Limb (tissue), 2 donors: ENCODE data around the gene AGMO.

Experiments
- DNase-seq, 2 donors: peaks; one replicate each; pipeline ENCODE4 v3.0.0-alpha.2; 2016; ENCODE audit errors: extremely low spot score in 2 of 2

Gene AGMO

DNA sequence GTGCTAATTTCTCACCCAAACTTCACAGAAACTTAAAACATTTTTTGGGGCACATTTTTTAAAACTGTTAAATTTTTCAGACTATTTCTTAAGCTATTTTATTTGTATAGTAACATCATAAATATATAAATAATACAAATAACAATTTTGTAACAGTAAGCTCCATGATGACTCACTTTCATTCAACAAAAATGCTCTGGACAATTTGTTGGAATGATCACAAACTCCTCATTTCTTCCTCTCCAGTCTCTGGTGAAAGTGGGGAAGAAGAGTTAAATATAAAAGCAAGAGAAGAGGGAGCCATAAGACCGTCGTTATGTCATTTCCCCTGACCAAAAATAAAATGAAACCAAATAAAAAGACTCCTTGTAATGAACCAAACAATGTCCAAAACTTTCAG is 162.4 kb downstream of the AGMO start:
- no peak for DNase-seq

DNA sequence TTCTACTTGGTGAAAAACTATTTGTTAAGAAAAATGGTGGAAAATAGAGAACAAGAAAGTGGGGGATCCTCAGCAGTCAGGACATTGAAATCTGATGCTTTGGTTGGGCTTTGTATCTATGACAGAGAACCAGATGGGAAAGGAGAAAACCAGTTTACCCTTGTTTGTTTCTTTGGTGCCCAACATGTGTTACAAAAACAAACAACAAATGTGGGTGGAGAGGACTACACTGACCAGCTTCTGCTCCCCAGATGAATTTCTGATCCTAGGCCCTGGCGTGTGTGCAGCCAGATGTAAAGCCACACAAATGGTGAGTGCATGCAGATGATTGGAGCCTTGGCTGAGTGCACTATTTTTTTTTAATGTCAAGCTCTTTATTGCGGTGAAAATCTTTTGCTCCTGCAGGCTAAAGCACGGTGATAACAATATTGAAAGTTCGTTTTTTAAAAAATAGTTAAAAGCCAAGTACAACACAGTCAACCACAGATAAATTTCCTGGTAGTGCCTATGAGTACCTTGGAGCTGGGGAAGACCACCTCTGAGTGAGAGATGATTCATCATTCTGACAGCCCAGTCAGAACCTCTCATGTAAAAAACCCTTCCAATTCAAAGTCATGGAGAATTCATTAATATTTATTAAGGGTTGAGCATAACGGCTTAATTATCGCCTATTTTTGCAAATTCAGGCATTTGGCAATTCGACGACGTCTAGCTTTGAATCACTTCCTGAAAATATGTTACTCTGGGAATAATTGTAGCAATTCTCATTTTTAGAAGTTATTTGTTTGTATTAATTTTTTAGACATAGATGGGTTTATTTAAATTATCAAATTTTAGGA is 163.7 kb downstream of the AGMO start:
- DNase-seq: no peak

DNA sequence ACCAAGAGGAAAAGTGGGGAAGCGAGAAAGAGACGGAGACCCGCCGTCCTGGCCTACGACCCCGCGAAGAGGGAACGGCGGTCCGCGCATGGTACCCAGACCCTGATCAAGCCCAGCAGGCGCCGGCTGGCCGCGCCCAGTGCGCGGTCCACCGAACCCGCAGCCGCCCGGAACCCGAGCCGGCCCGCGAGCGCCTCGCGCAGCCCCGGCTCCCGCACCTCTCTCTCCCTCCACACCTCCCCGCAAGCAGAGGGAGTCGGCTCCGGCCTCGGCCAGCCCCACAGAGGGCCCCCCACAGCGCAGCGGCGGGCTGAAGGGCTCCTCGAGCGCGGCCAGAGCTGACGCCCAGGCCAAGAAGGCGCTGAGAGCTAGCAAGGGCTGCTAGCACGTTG is 164.7 kb downstream of the AGMO start:
- DNase-seq: no peak

DNA sequence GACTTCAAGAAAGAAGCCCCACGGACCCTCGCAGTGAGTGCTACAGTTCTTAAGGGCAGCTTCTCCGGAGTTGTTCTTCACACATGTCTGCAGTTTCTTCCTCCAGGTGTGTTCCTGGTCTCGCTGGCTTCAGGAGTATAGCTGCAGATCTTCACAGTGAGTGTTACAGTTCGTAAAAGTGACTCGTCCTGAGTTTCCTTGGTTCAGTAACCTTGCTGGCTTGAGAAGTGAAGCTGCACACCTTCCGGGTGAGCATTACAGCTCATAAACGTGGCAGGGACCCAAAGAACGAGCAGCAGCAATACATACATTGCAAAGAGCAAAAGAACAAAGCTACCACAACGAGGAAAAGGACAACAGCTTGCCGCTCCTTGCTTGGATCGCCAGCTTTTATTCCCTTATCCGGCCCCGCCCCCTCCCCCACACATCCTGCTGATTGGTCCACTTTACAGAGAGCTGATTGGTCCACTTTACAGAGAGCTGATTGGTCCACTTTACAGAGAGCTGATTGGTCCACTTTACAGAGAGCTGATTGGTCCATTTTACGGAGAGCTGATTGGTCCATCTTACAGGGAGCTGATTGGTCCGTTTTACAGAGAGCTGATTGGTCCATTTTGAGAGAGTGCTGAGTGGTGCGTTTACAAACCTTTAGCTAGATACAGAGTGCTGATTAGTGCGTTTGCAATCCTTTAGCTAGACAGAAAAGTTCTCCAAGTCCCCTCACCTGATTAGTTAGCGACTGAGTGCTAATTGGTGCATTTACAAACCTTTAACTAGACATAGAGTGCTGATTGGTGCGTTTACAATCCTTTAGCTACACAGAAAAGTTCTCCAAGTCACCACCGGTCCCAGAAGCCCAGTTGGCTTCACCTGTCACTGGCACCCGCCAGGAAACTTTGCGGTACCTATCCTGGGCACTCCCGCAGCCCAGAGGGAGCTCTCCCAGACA is 165.3 kb downstream of the AGMO start:
- DNase-seq: no peak

DNA sequence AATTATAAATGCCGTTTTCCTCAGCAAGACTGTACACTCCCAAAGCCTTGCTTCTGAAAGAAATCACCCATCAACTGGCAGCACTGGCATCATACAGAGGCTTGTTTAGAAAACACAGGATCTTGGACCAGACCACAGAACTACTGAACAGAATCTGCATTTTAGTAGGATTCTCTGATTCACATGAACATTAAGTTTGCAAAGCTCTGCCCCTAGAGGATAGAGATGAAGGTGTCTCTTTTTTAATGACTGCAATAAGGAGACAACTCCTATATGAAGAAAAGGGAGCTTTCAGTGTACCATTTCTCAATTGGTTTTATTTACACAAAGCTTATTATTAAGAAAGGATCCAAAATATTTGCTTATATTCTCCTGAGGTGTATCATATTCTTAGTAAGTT is 172.7 kb downstream of the AGMO start:
- no peak for DNase-seq

DNA sequence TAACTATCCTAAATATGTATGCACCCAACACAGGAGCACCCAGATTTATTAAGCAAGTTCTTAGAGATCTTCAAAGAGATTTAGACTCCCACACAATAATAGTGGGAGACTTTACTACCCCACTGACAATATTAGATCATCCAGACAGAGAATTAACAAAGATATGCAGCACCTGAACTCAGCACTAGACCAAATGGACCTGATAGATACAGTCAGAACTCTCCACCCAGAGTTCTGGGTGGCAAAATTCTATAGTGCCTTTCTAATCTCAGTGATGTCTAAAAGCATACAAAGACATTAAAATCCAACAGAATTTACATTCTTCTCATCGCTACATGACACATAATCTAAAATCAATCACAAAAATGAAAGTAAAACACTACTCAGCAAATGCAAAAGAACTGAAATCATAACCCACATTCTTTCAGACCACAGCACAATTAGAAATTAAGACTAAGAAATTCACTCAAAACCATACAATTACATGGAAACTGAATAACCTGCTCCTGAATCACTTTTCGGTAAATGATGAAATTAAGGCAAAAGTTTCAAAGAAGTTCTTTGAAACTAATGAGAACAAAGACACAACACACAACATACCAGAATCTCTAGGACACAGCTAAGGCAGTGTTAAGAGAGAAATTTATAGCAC is 183.2 kb downstream of the AGMO start:
- DNase-seq: no peak

DNA sequence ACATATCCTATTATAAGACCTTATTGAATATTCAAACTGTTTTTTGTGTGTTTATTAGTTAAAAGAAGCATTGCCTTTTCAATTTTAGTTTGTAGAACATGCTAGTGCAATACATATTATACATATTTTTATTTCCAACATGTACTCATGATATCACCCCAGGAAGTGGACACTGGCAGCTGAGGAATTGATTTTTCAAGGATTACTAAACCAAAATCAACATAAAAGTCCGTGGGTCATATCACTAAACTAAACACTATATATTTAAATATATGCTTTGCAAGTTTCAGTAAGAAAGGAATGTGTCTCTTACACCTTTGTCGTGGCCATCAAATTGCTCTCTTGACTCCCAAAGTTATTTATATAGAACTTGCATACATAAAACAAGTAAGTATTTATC is 185.2 kb downstream of the AGMO start:
- no peak for DNase-seq

DNA sequence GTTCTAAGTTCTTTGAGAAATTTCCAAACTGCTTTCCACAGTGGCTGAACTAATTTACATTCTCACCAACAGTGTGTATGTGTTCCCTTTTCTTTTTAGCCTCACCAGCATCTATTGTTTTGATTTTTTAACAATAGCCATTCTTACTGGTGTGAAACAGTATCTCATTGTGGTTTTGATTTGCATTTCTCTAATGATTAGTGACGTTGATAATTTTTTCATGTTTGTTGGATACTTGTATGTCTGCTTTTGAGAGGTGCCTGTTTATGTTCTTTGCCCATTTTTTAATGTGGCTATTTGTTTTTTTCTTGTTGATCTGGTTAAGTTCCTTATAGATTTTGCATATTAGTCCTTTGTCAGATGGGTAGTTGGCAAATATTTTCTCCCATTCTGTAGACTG is 191.4 kb downstream of the AGMO start:
- no peak for DNase-seq

DNA sequence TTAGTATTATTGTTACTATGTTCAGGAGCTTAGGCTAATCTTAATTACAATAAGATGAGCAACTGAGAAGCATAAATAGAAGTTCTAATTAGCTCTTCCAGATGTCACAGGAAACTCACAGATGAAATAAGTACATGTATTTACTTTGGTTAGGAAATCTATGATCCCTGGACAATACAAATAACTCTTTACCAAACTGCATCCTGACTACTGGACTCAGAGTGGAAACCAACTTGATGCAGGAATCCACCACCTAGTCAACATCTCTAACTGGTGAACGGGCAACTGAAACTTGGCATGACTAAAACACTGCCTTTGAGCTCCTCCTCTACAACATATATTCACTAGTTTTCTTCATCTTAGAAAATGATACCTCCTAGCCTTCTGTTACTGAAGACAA is 193.2 kb downstream of the AGMO start:
- no peak for DNase-seq

DNA sequence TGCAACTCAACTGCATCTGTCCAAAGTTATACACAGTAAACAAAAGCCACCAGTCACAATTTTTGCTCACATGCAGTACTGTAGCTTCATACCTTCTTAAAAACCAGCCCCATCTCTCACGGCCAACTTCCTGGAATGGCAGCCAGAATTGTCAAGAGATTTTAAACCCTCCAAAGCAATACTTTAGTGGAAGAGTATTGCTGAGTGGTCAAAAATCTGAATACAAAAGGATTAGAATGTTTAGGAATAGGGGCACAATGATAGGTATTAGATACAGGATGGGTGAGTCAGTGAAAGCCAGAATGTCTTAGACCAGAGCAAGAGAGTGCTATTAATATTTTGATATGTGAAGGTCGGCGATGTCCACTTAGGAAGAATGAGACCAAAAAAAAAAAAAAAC is 193.9 kb downstream of the AGMO start:
- DNase-seq: no peak

DNA sequence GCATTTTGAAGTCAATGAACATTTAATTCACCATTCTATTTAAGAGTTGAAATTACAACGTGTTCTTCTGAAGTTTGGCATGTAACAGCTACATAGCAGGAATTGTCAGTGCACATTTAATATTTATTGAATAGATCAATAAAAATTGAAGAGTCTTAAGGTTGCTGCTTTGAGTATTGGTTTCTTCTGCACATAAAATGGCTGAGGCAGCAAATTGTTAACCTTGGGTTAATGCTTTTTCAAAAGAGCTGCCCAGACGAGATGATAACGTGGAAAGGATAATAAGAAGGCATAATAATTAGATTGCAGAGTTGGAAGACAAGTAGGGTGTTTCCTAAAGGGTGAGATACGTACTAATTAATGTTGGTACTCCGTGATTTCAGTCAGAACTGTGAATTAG is 203.7 kb downstream of the AGMO start:
- no peak for DNase-seq

DNA sequence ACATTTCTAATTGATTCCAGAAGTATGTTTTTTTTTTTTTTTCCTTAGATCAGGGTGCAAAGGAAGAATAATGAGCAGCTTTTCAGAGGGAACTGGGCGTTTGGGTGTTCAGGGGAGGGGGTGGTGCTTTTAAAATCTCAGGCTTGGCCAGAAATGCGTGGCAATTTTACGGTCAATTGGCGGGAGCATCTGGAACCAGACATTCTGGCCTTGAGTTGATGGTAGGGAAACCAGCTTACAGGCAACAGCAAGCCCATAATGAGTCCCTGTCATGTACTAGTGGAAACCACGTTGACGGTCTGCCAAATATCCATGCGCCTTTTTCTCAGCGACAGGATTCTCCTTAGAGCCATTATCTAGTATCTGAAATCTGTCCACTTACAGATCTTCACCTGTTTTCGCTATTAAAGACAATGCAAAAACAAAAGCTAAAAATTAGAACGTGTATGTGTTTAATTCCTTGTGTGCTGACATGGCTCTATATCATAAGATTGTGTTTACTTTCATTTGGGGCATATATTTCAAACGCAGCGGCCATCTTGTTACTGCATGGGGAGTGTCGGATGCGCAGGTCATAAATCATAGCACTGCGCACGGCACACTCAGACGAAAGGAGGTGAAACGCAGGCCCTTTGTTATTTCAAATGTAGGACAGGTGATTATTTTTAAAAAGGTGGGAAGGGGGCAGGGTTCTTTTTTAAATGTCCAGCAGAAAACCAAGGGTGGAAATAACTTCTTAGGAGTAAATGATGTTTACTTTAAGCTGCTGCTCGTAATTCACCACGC is 209.2 kb downstream of the AGMO start:
- DNase-seq: peak; percentile 43 to 49

DNA sequence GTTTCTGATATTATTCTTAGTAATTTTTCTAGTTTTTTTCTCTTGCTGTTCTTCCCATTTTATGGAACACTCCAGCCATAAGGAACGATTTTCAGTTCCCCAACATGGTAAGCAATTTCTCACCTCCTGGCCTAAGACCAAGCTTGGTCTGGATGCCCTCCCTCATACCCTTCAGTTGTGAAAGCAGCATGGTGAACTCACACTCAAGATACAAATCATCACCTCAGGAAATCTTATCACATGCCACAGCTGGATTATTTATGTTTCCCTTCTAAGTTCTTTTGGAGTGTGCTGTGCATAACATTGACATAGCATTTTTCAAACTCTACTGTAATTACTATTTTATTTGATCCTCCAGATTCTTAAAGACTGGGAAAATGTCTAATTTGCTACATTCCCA is 216.6 kb downstream of the AGMO start:
- DNase-seq: no peak

DNA sequence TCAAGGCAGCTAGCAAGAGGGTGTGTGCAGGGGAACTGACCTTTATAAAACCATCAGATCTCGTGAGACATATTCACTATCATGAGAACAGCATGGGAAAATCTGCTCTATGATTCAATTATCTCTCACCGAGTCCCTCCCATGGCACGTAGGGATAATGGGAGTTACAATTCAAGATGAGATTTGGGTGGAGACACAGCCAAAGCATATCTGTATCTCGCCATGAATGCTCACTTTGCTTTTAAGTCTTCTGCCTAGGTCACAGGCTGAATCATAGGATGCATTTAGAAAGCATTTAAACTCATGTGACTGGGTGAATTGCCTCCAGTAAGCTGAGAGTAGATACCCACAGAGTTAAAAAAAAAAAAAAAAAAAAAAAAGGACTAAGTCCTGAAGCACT is 220.0 kb downstream of the AGMO start:
- DNase-seq: no peak

DNA sequence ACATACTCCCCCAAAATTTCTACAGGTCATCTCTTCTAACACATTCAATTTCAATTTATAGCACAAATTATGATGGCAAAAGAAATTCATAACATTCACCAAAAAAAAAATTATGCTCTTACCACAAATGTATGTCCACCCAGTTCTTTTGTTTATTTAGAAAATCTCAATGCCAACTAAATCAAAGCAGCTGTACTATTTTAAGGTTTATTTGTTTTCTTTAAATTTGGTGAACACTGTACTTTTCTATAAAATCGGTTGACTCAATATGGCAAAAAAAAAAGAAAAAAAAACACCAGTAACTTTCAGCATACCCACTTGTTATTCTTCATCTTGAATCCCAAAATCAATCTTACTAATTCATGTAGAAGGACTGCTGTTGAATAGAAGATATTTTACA is 225.7 kb downstream of the AGMO start:
- no peak for DNase-seq

DNA sequence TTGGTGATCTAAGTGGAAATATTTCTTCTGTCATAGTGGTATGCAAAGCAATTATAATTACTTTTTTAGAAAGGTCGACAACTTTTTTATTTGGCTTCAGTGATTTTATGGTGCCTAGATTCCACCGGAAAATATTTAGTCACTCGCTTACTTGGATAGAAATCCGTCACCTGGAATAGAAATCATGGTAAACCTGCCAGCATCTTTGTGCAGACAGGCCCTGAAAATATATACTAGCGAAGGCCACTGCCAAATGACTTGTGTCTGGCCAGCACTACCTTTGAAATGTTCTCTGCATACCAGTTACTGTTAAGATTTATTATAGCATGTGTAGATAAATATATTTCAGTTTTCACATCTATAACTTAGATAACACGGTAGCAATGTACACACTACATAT is 226.4 kb downstream of the AGMO start:
- DNase-seq: peak in 1 of 2 donors; percentile 55

DNA sequence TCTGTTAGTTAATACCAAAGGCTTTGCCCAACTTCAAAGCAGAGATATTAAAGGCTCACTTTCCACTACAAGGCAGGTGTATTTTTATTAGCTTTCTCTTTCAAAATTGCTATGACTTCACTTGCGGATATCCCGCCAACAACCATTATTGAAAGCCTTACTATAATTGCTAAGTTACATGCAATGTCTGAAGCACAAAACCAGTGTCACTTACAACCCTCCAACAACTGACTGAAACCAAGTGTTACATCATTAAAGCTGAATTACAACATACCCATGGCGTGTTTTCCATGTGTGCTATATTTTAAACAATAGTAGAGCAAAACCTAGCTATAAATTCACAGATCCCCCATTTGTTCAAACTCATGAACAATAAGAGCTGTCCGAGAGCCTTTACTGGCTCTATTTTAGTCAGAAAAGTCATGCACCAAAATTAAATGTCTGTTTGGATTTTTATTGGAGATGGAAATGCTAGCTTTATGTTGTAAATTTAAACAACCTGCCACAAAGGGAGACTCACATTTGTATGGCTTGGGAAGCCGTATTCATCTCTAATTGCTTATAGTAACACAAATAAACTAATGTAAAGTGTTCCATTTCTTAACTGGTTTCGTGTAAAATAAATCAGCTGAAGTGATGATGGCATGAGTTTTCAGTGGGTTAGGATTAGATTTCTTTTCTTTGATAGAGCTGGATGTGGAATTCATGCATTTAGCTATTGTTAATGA is 227.1 kb downstream of the AGMO start:
- no peak for DNase-seq

DNA sequence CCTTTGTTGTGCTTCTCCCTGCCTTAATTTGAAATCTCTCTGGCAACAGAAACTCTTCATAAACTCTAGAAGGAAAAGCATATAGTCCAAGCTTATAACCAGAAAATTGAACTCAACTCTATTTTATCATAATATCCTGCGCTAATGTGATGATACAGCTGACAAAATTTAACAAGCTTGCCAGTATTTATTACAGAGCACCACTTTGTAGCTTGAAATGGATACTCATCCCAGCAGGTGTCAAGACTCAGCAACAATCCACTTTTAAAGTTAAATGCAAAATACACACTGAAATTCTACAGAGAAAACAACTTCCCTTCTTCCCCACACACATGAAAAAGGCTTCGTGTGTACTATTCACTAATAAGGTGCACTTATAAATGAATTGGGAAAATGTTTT is 228.9 kb downstream of the AGMO start:
- no peak for DNase-seq

DNA sequence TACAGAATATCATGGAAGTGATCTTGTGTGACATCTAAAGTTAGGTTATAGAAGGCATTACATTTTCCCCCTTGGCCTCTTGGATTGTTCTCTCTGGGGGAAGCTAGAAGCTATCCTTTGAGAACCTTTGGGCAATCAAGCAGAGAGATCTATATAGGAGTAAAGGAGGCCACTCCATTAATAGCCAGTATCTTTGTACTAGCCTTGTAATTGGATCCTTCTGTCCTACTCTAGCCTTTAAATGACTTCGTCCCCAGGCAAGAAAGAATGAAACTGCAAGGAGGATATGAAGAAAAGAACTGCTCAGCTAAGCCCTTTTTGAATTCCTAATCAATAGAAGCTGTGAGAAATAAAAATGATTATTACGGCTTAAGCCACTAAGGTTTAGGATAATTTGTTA is 230.9 kb downstream of the AGMO start:
- DNase-seq: no peak

DNA sequence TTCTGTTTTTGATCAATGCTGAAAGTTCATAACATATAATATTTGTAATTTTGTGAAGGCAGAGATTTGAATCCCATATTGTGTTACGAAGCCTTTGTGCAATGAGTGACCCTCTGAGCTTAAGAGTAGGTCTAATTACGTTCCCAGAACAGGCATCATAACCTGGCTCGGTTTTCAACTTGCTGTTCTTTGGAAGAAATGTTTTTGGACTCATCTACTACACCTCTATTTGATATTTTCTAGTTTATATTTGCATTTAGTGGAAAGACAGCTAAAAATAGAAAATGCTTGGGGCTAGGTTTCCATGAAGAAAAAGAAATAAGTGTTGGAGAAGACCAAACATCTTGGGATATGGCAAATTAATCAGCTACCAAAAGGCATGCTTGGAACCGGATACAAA is 234.8 kb downstream of the AGMO start:
- no peak for DNase-seq
